Stomach (tissue), 4 donors: ENCODE results near the gene PTPN2.

ENCODE experiments used
- POLR2A ChIP-seq, 4 donors: fragments of 450-650 bp; IDR thresholded peaks; one replicate each; pipeline ENCODE4 v1.6.1; 2016; ENCODE audit warnings: antibody characterized with exemption in 4 of 4, control low read depth in 2 of 4, mild to moderate bottlenecking in 1 of 4, moderate library complexity in 1 of 4
- POLR2AphosphoS5 ChIP-seq, 3 donors: sonication (generic); formaldehyde crosslinking; IDR thresholded peaks; one replicate each; pipeline ENCODE4 v1.6.1; 2016; ENCODE audit warnings: antibody characterized with exemption in 3 of 3
- TF ChIP-seq, protein P1 (sequence below), 7 experiments: fragments of 450-650 bp in 4 of 7; fragments of 200-600 bp in 3 of 7; sonication (generic) in 3 of 7; IDR thresholded peaks; one replicate each; pipeline ENCODE4 v1.5.1; 2016 to 2019; ENCODE audit warnings: antibody characterized with exemption in 7 of 7, control low read depth in 2 of 7, mild to moderate bottlenecking in 1 of 7

DNA sequence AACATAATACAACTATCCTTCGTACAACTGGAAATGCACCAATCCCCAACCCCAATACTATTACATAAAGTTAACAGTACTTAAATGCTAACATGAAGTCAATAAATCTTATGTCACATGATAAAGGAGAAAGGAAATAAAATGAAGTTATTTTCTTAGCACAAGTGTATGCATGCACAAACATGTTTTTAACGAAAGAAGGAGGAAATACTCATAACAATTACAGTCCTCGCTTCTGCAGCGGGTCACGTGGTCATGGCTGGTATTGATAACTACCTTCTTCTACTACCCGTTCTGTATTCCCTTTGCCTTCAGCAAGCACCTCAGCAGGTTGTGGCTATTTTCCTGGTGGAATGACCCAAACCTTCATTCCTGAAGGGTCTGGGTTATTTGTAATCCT lies 129.5 kb downstream of the PTPN2 start:
- TF ChIP-seq, protein P1, sequence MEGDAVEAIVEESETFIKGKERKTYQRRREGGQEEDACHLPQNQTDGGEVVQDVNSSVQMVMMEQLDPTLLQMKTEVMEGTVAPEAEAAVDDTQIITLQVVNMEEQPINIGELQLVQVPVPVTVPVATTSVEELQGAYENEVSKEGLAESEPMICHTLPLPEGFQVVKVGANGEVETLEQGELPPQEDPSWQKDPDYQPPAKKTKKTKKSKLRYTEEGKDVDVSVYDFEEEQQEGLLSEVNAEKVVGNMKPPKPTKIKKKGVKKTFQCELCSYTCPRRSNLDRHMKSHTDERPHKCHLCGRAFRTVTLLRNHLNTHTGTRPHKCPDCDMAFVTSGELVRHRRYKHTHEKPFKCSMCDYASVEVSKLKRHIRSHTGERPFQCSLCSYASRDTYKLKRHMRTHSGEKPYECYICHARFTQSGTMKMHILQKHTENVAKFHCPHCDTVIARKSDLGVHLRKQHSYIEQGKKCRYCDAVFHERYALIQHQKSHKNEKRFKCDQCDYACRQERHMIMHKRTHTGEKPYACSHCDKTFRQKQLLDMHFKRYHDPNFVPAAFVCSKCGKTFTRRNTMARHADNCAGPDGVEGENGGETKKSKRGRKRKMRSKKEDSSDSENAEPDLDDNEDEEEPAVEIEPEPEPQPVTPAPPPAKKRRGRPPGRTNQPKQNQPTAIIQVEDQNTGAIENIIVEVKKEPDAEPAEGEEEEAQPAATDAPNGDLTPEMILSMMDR (IDR thresholded peaks at IDR 0.05) = no peak
- no peak for TF ChIP-seq POLR2A (IDR thresholded peaks at IDR 0.05)
- TF ChIP-seq POLR2AphosphoS5 (IDR thresholded peaks at IDR 0.05) = no peak
